Measurements from ENCODE around the gene VPS52.

VPS52 gene

GRCh38 chr6:33251395-33252012, 20.2 kb downstream of the VPS52 start:
- peak; percentile 22 for DNase-seq (ENCODE audit: low read depth)
- TF ChIP-seq, protein P1, sequence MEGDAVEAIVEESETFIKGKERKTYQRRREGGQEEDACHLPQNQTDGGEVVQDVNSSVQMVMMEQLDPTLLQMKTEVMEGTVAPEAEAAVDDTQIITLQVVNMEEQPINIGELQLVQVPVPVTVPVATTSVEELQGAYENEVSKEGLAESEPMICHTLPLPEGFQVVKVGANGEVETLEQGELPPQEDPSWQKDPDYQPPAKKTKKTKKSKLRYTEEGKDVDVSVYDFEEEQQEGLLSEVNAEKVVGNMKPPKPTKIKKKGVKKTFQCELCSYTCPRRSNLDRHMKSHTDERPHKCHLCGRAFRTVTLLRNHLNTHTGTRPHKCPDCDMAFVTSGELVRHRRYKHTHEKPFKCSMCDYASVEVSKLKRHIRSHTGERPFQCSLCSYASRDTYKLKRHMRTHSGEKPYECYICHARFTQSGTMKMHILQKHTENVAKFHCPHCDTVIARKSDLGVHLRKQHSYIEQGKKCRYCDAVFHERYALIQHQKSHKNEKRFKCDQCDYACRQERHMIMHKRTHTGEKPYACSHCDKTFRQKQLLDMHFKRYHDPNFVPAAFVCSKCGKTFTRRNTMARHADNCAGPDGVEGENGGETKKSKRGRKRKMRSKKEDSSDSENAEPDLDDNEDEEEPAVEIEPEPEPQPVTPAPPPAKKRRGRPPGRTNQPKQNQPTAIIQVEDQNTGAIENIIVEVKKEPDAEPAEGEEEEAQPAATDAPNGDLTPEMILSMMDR (conservative IDR thresholded peaks at IDR 0.05; ENCODE audit: low read depth, low read length) = no peak
- no peak overlapping the region for H3K4me3 ChIP-seq (ENCODE audit: low read depth, low read length)

- TF ChIP-seq, protein P1 (conservative IDR thresholded peaks at IDR 0.05; ENCODE audit: low read depth, low read length) = no peak
- no peak overlapping the region for H3K4me3 ChIP-seq (ENCODE audit: low read depth, low read length)
- no peak for DNase-seq (ENCODE audit: low read depth)
These were observed 20.9 kb downstream of the VPS52 start for GRCh38 chr6:33250731-33251130.

DNA sequence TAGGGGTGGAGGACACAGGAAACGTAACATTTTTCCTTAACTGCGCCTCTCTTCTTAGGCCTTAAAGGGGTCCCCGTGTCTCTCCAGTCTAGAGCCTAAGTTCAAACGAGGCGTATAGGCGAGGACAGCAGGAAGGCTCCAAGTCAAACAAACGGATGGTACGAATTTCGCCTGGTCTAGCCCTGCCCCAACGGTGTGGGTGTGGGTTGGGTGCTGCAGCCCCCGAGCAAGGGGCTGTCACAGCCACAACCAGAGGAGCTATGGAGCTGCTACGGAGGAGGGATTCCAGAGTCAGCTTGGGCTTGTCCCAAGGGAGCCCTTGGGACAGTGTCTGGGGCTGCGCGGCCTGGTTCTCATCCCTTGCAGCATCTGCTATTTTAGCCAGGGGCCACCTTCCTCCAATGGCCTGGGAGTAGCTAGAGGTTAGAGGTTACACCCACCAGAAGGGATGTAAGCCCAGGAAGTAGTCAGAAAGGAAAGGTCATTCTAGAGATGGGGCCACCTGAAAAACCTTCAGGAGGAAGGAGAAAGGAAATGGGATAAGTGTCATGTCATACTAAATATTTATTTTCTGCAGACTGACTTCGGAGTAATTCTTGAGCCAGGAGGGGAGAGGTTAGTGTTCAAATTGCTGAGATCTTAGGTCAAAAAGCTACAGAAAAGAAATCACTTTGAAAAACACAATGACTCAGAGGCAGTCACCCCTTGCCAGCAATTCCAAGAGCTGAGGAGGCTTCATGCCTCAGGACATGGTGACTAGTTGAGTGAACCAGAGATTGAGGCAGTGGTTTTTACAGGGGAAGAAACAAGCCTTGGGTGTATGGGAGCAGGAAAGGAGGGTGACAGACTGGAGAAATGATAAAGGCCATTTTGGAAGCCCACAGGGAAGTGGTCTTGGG, 21.7 kb downstream of the VPS52 start:
- peak; percentile 76 for DNase-seq (ENCODE audit: low read depth)
- peak overlapping the region; percentile 78 for H3K4me3 ChIP-seq (ENCODE audit: low read depth, low read length)
- TF ChIP-seq, protein P1 (conservative IDR thresholded peaks at IDR 0.05; ENCODE audit: low read depth, low read length) = no peak

DNA sequence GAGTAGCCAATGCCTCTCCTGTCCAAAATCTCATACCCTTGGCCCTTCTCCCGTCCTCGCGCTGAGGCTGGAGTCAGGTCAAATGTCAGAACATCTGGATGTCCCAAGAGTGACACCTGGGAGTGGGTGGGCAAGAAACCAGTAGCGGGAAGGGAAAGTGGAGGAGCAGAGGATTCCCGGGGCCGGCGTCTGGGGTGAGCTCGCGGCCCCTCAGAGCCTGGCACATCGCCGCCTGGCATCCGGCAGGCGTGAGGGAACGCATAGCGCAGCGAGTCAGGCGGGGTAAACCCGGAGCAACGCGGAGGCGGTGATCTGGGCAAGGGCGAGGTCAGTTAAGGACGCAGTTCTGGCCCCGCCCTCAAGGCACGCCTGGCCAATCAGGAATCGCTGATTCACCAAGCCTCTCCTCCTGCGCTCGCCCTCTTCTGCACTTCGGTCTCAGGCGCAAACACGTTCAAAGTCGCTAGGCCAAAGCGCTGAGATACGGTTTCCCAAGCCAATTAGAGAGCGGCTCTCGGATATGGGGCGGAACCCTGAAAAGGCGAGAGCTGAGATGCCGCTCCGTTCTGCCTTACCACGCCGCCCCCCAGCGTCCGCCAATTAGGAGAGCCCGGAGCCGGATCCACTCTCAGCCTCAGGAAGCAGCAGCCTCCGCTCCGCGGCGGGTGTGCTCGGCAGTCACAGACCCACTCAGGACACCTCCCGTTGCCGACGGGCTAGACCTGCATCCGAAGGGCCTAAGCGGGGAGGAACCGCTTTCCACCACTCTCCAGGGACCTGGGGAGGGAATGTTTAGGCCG, 22.5 kb downstream of the VPS52 start:
- TF ChIP-seq, protein P1 (conservative IDR thresholded peaks at IDR 0.05; ENCODE audit: low read depth, low read length) = peak; percentile 5
- H3K4me3 ChIP-seq (ENCODE audit: low read depth, low read length) = peak overlapping the region; percentile 78
- peak; percentile 99 for DNase-seq (ENCODE audit: low read depth)

- H3K4me3 ChIP-seq (ENCODE audit: low read depth, low read length) = peak overlapping the region; percentile 78
- TF ChIP-seq, protein P1 (conservative IDR thresholded peaks at IDR 0.05; ENCODE audit: low read depth, low read length) = no peak
- peak; percentile 69 for DNase-seq (ENCODE audit: low read depth)
These were observed 23.1 kb downstream of the VPS52 start for GRCh38 chr6:33248643-33248931.

- TF ChIP-seq, protein P1 (conservative IDR thresholded peaks at IDR 0.05; ENCODE audit: low read depth, low read length) = peak; percentile 95
- H3K4me3 ChIP-seq (ENCODE audit: low read depth, low read length) = peak overlapping the region; percentile 78
- DNase-seq (ENCODE audit: low read depth) = peak; percentile 91
These were observed 23.6 kb downstream of the VPS52 start for GRCh38 chr6:33247977-33248642.

All from choroid plexus epithelial cell (primary cell).